Right atrium auricular region (tissue), 2 donors: ENCODE data around the gene OPRM1. TPM values are rescaled to one million over a fixed set of nuclear protein-coding genes. Genes with fewer than 3 reads are reported as not detected.

Experiments used
- DNase-seq: peaks from one replicate; pipeline ENCODE4 v3.0.0-alpha.2; 2019; ENCODE audit warnings: low spot score
- H3K27ac ChIP-seq, 2 donors: fragments of 200-600 bp; sonication (generic); 1 replicate in 1 of 2; 2 replicates in 1 of 2; pipeline ENCODE4 v1.5.1; 2016 to 2019
- H3K27me3 ChIP-seq, 2 donors: fragments of 200-600 bp; sonication (generic); one replicate each; pipeline versions ENCODE4 v1.5.1 to v1.6.0; 2017 to 2019
- H3K36me3 ChIP-seq: fragments of 200-600 bp; sonication (generic); one replicate; pipeline ENCODE4 v1.5.1; 2016
- H3K4me1 ChIP-seq, 2 donors: fragments of 200-600 bp; sonication (generic); one replicate each; pipeline versions ENCODE4 v1.5.1 to v1.6.0; 2017 to 2019
- H3K4me3 ChIP-seq, 2 donors: fragments of 200-600 bp; sonication (generic); 1 replicate in 1 of 2; 2 replicates in 1 of 2; pipeline ENCODE4 v1.5.1; 2017 to 2019; ENCODE audit warnings: mild to moderate bottlenecking in 1 of 2, moderate library complexity in 1 of 2
- H3K9me3 ChIP-seq, 2 donors: fragments of 200-600 bp; sonication (generic); one replicate each; pipeline ENCODE4 v1.5.1; 2019
- CTCF ChIP-seq, 2 donors: fragments of 200-600 bp; sonication (generic); IDR thresholded peaks; one replicate each; pipeline ENCODE4 v1.5.1; 2019; ENCODE audit warnings: antibody characterized with exemption in 2 of 2
- total RNA-seq, 2 donors: library from RNA; depleted of rRNA; stranded (reverse); fragments of >200 nt; gene quantifications; one replicate each; pipeline ENCODE4 v1.1.0, GENCODE V29; 2016

The OPRM1 gene
- total RNA-seq, 2 donors from 2014 or later, result not detected

GRCh38 chr6:154134471-154135147, 95.6 kb downstream of the OPRM1 start:
- no peak for TF ChIP-seq CTCF (IDR thresholded peaks at IDR 0.05)

GRCh38 chr6:154138793-154139192, 99.8 kb downstream of the OPRM1 start:
- H3K4me3 ChIP-seq, result no peak overlapping the region
- H3K4me1 ChIP-seq, result no peaks in the 10 kb centered on the region
- H3K36me3 ChIP-seq, result no peaks in the 10 kb centered on the region
- TF ChIP-seq CTCF (IDR thresholded peaks at IDR 0.05), result no peak
- H3K27me3 ChIP-seq, result no peaks in the 10 kb centered on the region
- no peak for DNase-seq
- no peaks in the 10 kb centered on the region for H3K9me3 ChIP-seq
- no peak overlapping the region for H3K27ac ChIP-seq

More at GRCh38 chr6:154134471-154135147, 95.6 kb downstream of the OPRM1 start:
- H3K27ac ChIP-seq, result no peak overlapping the region
- H3K9me3 ChIP-seq, result no peaks in the 10 kb centered on the region
- no peaks in the 10 kb centered on the region for H3K27me3 ChIP-seq
- no peak for DNase-seq
- no peak overlapping the region for H3K4me3 ChIP-seq
- no peaks in the 10 kb centered on the region for H3K36me3 ChIP-seq
- no peaks in the 10 kb centered on the region for H3K4me1 ChIP-seq

- Histone ChIP-seq H3K4me1 (no peaks in the 10 kb centered on the region), H3K9me3 (no peaks in the 10 kb centered on the region), H3K27ac (no peak overlapping the region), H3K36me3 (no peaks in the 10 kb centered on the region), H3K27me3 (no peaks in the 10 kb centered on the region), H3K4me3 (no peak overlapping the region)
- DNase-seq, result no peak
- no peak for TF ChIP-seq CTCF (IDR thresholded peaks at IDR 0.05)
These were observed 100.9 kb downstream of the OPRM1 start for GRCh38 chr6:154139892-154140291.

GRCh38 chr6:154140743-154141142, 101.7 kb downstream of the OPRM1 start:
- DNase-seq, result no peak
- no peak overlapping the region for H3K4me3 ChIP-seq
- H3K4me1 ChIP-seq, result no peaks in the 10 kb centered on the region
- H3K36me3 ChIP-seq, result no peaks in the 10 kb centered on the region
- no peak for TF ChIP-seq CTCF (IDR thresholded peaks at IDR 0.05)
- H3K27ac ChIP-seq, result no peak overlapping the region
- H3K27me3 ChIP-seq, result no peaks in the 10 kb centered on the region
- no peaks in the 10 kb centered on the region for H3K9me3 ChIP-seq

- TF ChIP-seq CTCF (IDR thresholded peaks at IDR 0.05), result no peak
- H3K36me3 ChIP-seq, result no peaks in the 10 kb centered on the region
- no peaks in the 10 kb centered on the region for H3K27me3 ChIP-seq
- no peaks in the 10 kb centered on the region for H3K4me1 ChIP-seq
- H3K4me3 ChIP-seq, result no peak overlapping the region
- H3K27ac ChIP-seq, result no peak overlapping the region
- DNase-seq, result no peak
- no peaks in the 10 kb centered on the region for H3K9me3 ChIP-seq
These were observed 104.7 kb downstream of the OPRM1 start for GRCh38 chr6:154143753-154144152.
